HepG2 (cell line): ENCODE measurements around the gene PGP. TPM values are rescaled to one million over a fixed set of nuclear protein-coding genes. Genes with fewer than 3 reads are reported as not detected.

ENCODE experiments used
- IKZF4 ChIP-seq: sonication (generic); formaldehyde crosslinking; IDR thresholded peaks from 2 replicates; pipeline ENCODE4 v1.5.1; 2020; ENCODE audit warnings: borderline replicate concordance, mild to moderate bottlenecking, low read depth, missing genetic modification reagents; ENCODE audit errors: not compliant biosample characterization
- MAX ChIP-seq: IDR thresholded peaks from 2 replicates; pipeline ENCODE4 v1.6.1; 2012; ENCODE audit warnings: inconsistent platforms
- NR2F2 ChIP-seq: IDR thresholded peaks from 2 replicates; pipeline ENCODE4 v1.6.1; 2012; ENCODE audit warnings: low read depth, inconsistent platforms, borderline replicate concordance
- RAD21 ChIP-seq: fragments of 450-650 bp; formaldehyde crosslinking; IDR thresholded peaks from 2 replicates; pipeline ENCODE4 v1.5.0; 2020; ENCODE audit warnings: mild to moderate bottlenecking
- REXO4 ChIP-seq: sonication (generic); formaldehyde crosslinking; IDR thresholded peaks from 2 replicates; pipeline ENCODE4 v1.8.0; 2022; ENCODE audit warnings: missing genetic modification reagents, mild to moderate bottlenecking, borderline replicate concordance
- SALL1 ChIP-seq: sonication (generic); formaldehyde crosslinking; IDR thresholded peaks from 2 replicates; pipeline ENCODE4 v1.8.0; 2022; ENCODE audit warnings: mild to moderate bottlenecking, missing genetic modification reagents
- SPEN ChIP-seq: sonication (generic); formaldehyde crosslinking; IDR thresholded peaks from 2 replicates; pipeline ENCODE4 v1.5.1; 2020; ENCODE audit warnings: low read depth, mild to moderate bottlenecking, missing genetic modification reagents
- ZFP36L1 ChIP-seq: sonication (generic); formaldehyde crosslinking; IDR thresholded peaks from 2 replicates; pipeline ENCODE4 v1.8.0; 2022; ENCODE audit warnings: mild to moderate bottlenecking, missing genetic modification reagents, moderate library complexity
- ZNF235 ChIP-seq: sonication (generic); formaldehyde crosslinking; IDR thresholded peaks from 2 replicates; pipeline ENCODE4 v1.8.1; 2023; ENCODE audit warnings: mild to moderate bottlenecking, missing genetic modification reagents, borderline replicate concordance
- ZNF296 ChIP-seq: sonication (generic); formaldehyde crosslinking; conservative IDR thresholded peaks from 2 replicates; pipeline ENCODE4 v1.5.0; 2020; ENCODE audit warnings: mild to moderate bottlenecking, missing genetic modification reagents
- ZNF609 ChIP-seq: sonication (generic); formaldehyde crosslinking; IDR thresholded peaks from 2 replicates; pipeline ENCODE4 v1.4.0; 2020; ENCODE audit warnings: mild to moderate bottlenecking, missing genetic modification reagents, borderline replicate concordance
- polyA plus RNA-seq, 8 experiments: library from polyadenylated mRNA; depleted of rRNA in 3 of 8; stranded (reverse) in 7 of 8; unstranded in 1 of 8; fragments of >200 nt; fragmentation: Illumina TruSeq in 4 of 8; extraction: Trizol in 4 of 8; gene quantifications; 2 replicates each; pipeline versions ENCODE4 v1.2.1 to v1.2.3, GENCODE V29; 2011 to 2016; ENCODE audit warnings: low read depth in 4 of 8, missing spikeins in 1 of 8, mixed read lengths in 1 of 8; ENCODE audit not compliant: insufficient read depth in 1 of 8
- total RNA-seq, 5 experiments: library from RNA; depleted of rRNA; stranded (reverse); fragments of >200 nt; fragmentation: Illumina TruSeq; extraction: Trizol; gene quantifications; 2 replicates each; pipeline ENCODE4 v1.2.3, GENCODE V29; 2016; ENCODE audit warnings: low read depth in 1 of 5
- TF ChIP-seq, protein P1 (sequence below): sonication (generic); formaldehyde crosslinking; conservative IDR thresholded peaks from 2 replicates; pipeline ENCODE4 v1.4.0; 2020; ENCODE audit warnings: mild to moderate bottlenecking, missing genetic modification reagents, moderate library complexity
- TF ChIP-seq, protein P2 (sequence below): sonication (generic); formaldehyde crosslinking; IDR thresholded peaks from 2 replicates; pipeline ENCODE4 v1.9.0; 2022; ENCODE audit warnings: missing genetic modification reagents, mild to moderate bottlenecking, borderline replicate concordance
- TF ChIP-seq, protein P3 (sequence below), 2 experiments: sonication (generic) in 1 of 2; formaldehyde crosslinking in 1 of 2; IDR thresholded peaks; 2 replicates each; pipeline versions ENCODE4 v1.5.1 to v1.6.1; 2011 to 2020; ENCODE audit warnings: borderline replicate concordance in 1 of 2, low read depth in 1 of 2, low read length in 1 of 2, mild to moderate bottlenecking in 1 of 2, missing genetic modification reagents in 1 of 2, moderate library complexity in 1 of 2

Gene PGP
- total and polyA plus RNA-seq, 2 of the 13 experiments (the other 11 are each of a cell fraction or from before 2014, with no cell fraction given) = 7.3 to 18.3 TPM

DNA sequence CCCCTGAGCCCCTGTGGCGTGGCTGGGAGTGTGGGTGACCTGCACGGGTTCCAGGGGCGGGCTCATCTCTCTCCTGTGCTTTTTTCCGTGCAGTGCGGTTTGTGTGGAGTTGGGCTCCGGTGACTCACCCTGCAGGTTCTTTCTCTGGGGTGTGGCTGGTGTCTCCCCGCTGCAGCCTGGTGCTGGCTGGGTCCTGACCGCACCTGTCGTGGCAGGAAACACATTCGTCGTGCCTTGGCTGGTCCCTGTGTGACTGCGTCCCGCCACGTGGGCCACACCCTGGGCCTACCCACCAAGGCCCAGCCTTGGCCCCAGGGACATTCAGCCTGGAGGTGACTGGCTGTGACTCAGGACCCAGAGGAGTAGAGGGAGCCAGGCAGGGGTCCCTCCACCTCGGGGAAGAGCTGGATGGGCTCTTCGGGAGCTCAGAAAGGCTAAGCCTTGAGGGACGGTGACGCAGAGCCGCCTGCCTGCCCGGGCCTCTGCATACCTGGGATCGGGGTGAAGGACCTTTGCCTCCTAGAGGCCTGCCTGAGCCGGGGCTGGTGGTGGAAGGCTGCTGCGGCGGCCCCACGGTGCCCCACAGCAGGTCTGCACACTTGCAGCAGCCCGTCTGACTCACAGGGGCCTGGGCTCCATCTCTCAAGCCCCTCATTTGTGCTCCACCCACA, 51.3 kb downstream of the PGP start (continued):
- TF ChIP-seq SALL1 (CRISPR knock-in tag) (0 out of 2 replicates have a peak, but pooled peaks have one; percentile 22), NR2F2 (peak; percentile 15; the same call in 1 of the 2 replicates), ZNF296 (CRISPR knock-in tag) (0 out of 2 replicates have a peak, but pooled peaks have one; percentile 55), MAX (peak; percentile 75; the same call in 1 of the 2 replicates), SPEN (CRISPR knock-in tag) (peak; percentile 31; the same call in 1 of the 2 replicates), IKZF4 (CRISPR knock-in tag) (peak; percentile 36), ZFP36L1 (no peak), REXO4 (no peak), RAD21 (CRISPR knock-in tag) (peak; percentile 36; the same call in 1 of the 2 replicates), ZNF609 (CRISPR knock-in tag) (peak; percentile 41; the same call in 1 of the 2 replicates), ZNF235 (CRISPR knock-in tag) (peak; percentile 31; the same call in 1 of the 2 replicates)
- TF ChIP-seq, protein P1, sequence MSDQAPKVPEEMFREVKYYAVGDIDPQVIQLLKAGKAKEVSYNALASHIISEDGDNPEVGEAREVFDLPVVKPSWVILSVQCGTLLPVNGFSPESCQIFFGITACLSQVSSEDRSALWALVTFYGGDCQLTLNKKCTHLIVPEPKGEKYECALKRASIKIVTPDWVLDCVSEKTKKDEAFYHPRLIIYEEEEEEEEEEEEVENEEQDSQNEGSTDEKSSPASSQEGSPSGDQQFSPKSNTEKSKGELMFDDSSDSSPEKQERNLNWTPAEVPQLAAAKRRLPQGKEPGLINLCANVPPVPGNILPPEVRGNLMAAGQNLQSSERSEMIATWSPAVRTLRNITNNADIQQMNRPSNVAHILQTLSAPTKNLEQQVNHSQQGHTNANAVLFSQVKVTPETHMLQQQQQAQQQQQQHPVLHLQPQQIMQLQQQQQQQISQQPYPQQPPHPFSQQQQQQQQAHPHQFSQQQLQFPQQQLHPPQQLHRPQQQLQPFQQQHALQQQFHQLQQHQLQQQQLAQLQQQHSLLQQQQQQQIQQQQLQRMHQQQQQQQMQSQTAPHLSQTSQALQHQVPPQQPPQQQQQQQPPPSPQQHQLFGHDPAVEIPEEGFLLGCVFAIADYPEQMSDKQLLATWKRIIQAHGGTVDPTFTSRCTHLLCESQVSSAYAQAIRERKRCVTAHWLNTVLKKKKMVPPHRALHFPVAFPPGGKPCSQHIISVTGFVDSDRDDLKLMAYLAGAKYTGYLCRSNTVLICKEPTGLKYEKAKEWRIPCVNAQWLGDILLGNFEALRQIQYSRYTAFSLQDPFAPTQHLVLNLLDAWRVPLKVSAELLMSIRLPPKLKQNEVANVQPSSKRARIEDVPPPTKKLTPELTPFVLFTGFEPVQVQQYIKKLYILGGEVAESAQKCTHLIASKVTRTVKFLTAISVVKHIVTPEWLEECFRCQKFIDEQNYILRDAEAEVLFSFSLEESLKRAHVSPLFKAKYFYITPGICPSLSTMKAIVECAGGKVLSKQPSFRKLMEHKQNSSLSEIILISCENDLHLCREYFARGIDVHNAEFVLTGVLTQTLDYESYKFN = 0 out of 2 replicates have a peak, but pooled peaks have one; percentile 45
- TF ChIP-seq, protein P2, sequence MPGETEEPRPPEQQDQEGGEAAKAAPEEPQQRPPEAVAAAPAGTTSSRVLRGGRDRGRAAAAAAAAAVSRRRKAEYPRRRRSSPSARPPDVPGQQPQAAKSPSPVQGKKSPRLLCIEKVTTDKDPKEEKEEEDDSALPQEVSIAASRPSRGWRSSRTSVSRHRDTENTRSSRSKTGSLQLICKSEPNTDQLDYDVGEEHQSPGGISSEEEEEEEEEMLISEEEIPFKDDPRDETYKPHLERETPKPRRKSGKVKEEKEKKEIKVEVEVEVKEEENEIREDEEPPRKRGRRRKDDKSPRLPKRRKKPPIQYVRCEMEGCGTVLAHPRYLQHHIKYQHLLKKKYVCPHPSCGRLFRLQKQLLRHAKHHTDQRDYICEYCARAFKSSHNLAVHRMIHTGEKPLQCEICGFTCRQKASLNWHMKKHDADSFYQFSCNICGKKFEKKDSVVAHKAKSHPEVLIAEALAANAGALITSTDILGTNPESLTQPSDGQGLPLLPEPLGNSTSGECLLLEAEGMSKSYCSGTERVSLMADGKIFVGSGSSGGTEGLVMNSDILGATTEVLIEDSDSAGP (CRISPR knock-in tag) = peak; percentile 41; the same call in 1 of the 2 replicates
- TF ChIP-seq, protein P3, sequence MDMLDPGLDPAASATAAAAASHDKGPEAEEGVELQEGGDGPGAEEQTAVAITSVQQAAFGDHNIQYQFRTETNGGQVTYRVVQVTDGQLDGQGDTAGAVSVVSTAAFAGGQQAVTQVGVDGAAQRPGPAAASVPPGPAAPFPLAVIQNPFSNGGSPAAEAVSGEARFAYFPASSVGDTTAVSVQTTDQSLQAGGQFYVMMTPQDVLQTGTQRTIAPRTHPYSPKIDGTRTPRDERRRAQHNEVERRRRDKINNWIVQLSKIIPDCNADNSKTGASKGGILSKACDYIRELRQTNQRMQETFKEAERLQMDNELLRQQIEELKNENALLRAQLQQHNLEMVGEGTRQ (IDR thresholded peaks at IDR 0.05; ENCODE audit: low read depth, low read length) = no peak
- TF ChIP-seq, protein P3 (CRISPR knock-in tag; IDR thresholded peaks at IDR 0.05; ENCODE audit: borderline replicate concordance) = no peak
